Left lung (tissue), 10 donors: Measurements from ENCODE around the gene HNRNPM. TPM values are rescaled to one million over a fixed set of nuclear protein-coding genes. Genes with fewer than 3 reads are reported as not detected.
A peak's percentile ranks its signal among the peaks of the same experiment; 100 is the strongest.
"Not testable (repeated sequence)": the region's sequence is repeated elsewhere in the genome, so short reads cannot be mapped to it uniquely, and the experiment has no call there.

Source experiments
- ATAC-seq: fragments of 200-7000 bp; cut with Tn5 transposase; one replicate; pipeline ENCODE4 v1.9.1; 2020; ENCODE audit warnings: moderate library complexity
- DNase-seq, 4 donors: peaks; one replicate each; pipeline ENCODE4 v3.0.0-alpha.2; 2013 to 2020
- H3K27ac ChIP-seq, 2 donors: fragments of 200-600 bp; sonication (generic) in 1 of 2; one replicate each; pipeline versions ENCODE4 v1.5.0 to v1.8.0; 2020 to 2021
- H3K27me3 ChIP-seq, 2 donors: fragments of 200-600 bp; sonication (generic) in 1 of 2; one replicate each; pipeline versions ENCODE4 v1.5.0 to v1.8.0; 2020 to 2021
- H3K36me3 ChIP-seq, 2 donors: fragments of 200-600 bp; sonication (generic) in 1 of 2; one replicate each; pipeline versions ENCODE4 v1.5.0 to v1.8.0; 2020 to 2021
- H3K4me1 ChIP-seq, 2 donors: fragments of 200-600 bp; one replicate each; pipeline ENCODE4 v1.8.0; 2021
- H3K4me3 ChIP-seq, 2 donors: fragments of 200-600 bp; sonication (generic) in 1 of 2; one replicate each; pipeline versions ENCODE4 v1.5.0 to v1.8.0; 2020 to 2021; ENCODE audit warnings: mild to moderate bottlenecking in 1 of 2
- H3K9me3 ChIP-seq, 2 donors: fragments of 200-600 bp; sonication (generic) in 1 of 2; one replicate each; pipeline versions ENCODE4 v1.5.0 to v1.8.0; 2020 to 2021
- intact Hi-C, 2 donors: fragments of 100-400 bp; cut with DNase I; formaldehyde crosslinking; loops; one replicate each; pipeline versions ENCODE4 v1.11.2 to v1.14.2; 2022
- polyA plus RNA-seq, 6 donors: library from polyadenylated mRNA; unstranded; fragments of 120-200 nt; gene quantifications; one replicate each; pipeline ENCODE4 v1.2.1, GENCODE V29; 2013; ENCODE audit not compliant: insufficient read length in 6 of 6
- total RNA-seq, 2 donors: library from RNA; stranded (reverse); fragmentation: NEBNext Ultra II Directional; extraction: Animal tissue kit (Norgen Biotek cat#: 25700); gene quantifications; one replicate each; pipeline ENCODE4 v1.2.1, GENCODE V29; 2021
- TF ChIP-seq, protein P1 (sequence below), 2 donors: fragments of 200-600 bp; sonication (generic) in 1 of 2; IDR thresholded peaks; one replicate each; pipeline versions ENCODE4 v1.5.0 to v1.8.0; 2021; ENCODE audit warnings: antibody characterized with exemption in 2 of 2
- donor health status: DM: no; HTN: yes; CAD: no.
- donor health status: DM: no; HTN: no; CAD: no.

Gene HNRNPM
- total and polyA plus RNA-seq, 8 donors, result 121 to 382 (median 335) TPM

DNA sequence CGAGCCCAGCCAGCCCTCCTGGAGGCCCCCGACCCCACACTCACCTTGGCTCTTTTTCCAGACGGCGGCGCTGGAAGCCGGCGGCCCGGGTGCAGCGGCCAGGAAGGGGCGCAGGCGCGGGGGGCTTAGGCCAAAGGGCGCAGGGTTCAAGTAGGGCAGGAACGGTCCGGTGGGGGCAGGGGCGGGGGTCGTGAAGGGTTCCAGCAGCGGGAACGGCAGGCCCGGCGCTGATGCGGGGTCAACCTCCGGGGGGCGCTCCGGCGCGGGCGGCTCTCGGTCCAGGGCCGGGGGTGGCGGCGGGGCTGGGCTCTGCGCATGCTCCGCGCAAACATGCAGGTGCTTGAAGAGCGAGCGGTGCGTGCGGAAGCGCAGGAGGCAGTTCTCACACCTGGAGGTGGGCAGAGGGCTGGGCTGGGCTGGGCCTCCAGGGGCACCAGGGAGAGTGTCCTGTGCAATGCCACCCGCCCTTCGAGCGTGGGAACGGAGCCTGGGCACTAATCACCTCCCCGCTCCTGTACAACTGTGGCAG, 66.9 kb downstream of the HNRNPM start:
- TF ChIP-seq, protein P1, sequence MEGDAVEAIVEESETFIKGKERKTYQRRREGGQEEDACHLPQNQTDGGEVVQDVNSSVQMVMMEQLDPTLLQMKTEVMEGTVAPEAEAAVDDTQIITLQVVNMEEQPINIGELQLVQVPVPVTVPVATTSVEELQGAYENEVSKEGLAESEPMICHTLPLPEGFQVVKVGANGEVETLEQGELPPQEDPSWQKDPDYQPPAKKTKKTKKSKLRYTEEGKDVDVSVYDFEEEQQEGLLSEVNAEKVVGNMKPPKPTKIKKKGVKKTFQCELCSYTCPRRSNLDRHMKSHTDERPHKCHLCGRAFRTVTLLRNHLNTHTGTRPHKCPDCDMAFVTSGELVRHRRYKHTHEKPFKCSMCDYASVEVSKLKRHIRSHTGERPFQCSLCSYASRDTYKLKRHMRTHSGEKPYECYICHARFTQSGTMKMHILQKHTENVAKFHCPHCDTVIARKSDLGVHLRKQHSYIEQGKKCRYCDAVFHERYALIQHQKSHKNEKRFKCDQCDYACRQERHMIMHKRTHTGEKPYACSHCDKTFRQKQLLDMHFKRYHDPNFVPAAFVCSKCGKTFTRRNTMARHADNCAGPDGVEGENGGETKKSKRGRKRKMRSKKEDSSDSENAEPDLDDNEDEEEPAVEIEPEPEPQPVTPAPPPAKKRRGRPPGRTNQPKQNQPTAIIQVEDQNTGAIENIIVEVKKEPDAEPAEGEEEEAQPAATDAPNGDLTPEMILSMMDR (IDR thresholded peaks at IDR 0.05), result no peak
- Histone ChIP-seq H3K27me3 (no peaks in the 10 kb centered on the region), H3K4me1 (peaks cover 8 to 47% of the 10 kb centered on the region in 2 donors), H3K36me3 (peaks cover 0 to 14% of the 10 kb centered on the region in 2 donors), H3K27ac (no peak overlapping the region), H3K4me3 (no peak overlapping the region), H3K9me3 (no peaks in the 10 kb centered on the region)
- intact Hi-C loops, result no loop called here
- peak in 1 of 4 donors; percentile 58 for DNase-seq
- ATAC-seq, result peak; percentile 7

DNA sequence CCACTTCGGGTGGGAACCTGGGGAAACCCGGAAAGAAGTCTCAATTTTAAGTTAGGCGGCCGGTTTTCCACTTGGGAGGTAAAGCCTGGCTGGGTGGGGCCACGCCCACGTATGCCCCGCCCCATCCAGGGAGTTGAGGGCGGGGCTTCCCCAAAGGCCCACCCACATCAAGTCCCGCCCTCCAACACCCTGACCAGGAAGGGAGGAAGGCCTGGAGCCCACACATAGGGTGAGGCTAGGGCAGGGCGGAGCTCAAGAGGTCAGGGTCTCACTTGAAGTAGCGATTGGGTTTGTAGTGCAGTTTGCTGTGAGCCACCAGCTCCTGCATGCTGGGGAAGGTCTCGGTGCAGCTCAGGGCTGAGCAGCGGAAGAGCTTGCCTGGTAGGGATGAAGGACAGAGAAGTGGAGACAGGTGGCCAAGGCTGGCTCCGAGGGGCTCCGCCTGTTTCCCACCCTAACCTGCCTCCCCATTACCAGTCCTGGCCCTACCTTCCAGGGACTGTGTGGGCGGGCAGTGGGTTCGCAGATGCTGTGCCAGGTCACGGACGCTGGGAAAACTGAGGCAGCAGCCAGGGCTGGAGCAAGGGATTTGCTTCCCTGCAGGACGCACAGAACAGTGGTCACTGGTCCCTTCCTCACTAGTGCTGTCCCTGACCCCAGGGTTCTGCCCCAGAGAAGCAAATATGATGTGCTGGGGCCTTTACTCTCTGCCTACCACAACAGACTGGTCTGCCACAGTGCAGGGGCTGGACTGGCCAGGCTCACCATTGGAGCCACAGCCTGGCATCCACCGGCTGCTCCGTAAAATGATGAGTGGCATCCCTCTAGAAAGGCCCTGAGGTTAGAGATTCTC, 67.6 kb downstream of the HNRNPM start:
- Histone ChIP-seq H3K27ac (peak overlapping the region in 1 of 2 donors; percentile 99), H3K4me1 (peaks cover 8 to 51% of the 10 kb centered on the region in 2 donors), H3K27me3 (no peaks in the 10 kb centered on the region), H3K9me3 (no peaks in the 10 kb centered on the region), H3K4me3 (no peak overlapping the region), H3K36me3 (peaks cover 0 to 14% of the 10 kb centered on the region in 2 donors)
- no peak for DNase-seq
- intact Hi-C loops, result no loop called here
- peak; percentile 28 for ATAC-seq
- TF ChIP-seq, protein P1 (IDR thresholded peaks at IDR 0.05), result no peak

DNA sequence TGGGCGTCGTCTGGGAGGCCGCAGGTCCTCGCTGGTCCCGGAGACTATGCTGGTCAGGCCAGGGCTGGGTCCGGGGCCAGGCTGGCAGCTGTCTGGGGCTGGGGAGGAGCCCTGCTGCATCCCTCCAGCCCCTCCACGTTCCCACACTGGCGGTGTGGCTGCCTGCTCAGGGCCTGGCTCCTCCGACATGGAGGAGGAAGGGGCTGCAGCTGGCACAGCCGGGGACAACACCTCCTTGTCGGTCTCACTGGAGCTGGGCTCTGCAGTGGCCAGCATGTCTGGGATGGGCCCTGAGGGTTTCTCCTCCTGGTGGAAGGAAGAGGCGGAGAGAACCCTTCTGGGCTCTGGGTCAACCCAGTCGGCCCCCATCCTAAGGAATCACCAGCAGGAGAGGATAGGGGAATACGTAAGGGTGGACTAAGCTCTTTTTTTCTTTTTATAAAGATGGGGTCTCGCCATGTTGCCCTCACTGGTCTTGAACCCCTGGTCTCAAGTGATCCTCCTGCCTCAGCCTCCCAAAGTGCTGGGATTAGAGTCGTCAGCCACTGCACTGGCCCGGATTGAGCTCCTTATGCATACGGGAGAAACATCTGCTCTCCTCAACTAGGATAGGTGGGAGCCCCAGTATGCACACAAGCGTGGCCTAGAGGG, 68.4 kb downstream of the HNRNPM start:
- no peak for ATAC-seq
- DNase-seq, result no peak

DNA sequence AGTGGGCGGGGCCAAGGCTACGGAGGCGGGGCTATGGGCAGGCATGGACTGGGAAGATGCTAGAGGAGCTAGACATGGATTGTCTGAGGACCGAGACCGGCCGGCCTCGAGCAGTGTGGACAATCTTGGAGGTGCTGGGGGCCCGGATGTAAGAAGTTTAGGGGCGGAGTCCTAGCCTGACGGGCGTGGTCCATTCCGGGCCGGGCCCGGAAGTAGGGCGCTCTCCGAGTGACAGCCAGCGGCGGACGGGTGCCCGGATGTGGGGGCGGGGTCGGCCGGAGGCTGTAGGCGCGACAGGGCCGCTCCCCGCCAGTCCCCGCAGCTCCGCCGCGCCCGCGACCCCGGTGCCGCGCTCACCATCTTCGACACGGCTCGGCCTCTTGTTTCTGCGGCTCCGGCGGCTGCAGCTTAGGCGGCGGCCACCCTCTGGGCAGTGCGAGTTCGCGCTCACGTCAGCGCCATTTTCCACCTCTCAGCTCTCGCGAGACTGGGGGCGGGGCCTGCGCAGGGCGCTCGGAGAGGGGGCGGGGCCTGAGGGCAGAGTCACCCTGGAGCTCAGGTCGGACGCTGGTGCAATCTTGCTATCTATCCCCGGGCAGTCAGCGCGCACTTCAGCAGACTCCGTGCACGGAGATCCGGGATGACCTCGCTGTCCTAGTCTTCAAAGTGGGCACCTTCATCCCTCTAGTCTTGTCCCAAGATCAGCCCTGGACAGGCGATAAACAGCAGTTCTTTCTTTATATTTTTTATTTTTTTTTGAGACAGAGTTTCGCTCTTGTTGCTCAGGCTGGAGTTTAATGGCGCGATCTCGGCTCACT, 69.1 kb downstream of the HNRNPM start, which contains the start of gene ZNF414:
Gene ZNF414 (minus strand): TSS at position 481 of the 818 bp plus-strand sequence. CDS start 121 bp downstream, at position 360.
- peaks cover 8 to 67% of the 10 kb centered on the region in 2 donors for H3K4me1 ChIP-seq
- TF ChIP-seq, protein P1 (IDR thresholded peaks at IDR 0.05), result no peak
- peaks cover 0 to 14% of the 10 kb centered on the region in 2 donors for H3K36me3 ChIP-seq
- peak within 1 kb of the TSS; percentile 56 to 66 for H3K4me3 ChIP-seq
- peak; percentile 95 to 97 (median 96) for DNase-seq
- H3K27me3 ChIP-seq, result no peaks in the 10 kb centered on the region
- intact Hi-C loops, result no loop called here
- ATAC-seq, result peak; percentile 92
- H3K27ac ChIP-seq, result peak within 1 kb of the TSS; percentile 97 to 99
- no peaks in the 10 kb centered on the region for H3K9me3 ChIP-seq

More for the DNA sequence above, 68.4 kb downstream of the HNRNPM start:
- intact Hi-C loops, result no loop called here
- peak overlapping the region; percentile 56 to 66 for H3K4me3 ChIP-seq
- no peaks in the 10 kb centered on the region for H3K27me3 ChIP-seq
- H3K36me3 ChIP-seq, result peaks cover 0 to 14% of the 10 kb centered on the region in 2 donors
- peak overlapping the region; percentile 97 to 99 for H3K27ac ChIP-seq
- peaks cover 8 to 59% of the 10 kb centered on the region in 2 donors for H3K4me1 ChIP-seq
- TF ChIP-seq, protein P1 (IDR thresholded peaks at IDR 0.05), result no peak
- H3K9me3 ChIP-seq, result no peaks in the 10 kb centered on the region

DNA sequence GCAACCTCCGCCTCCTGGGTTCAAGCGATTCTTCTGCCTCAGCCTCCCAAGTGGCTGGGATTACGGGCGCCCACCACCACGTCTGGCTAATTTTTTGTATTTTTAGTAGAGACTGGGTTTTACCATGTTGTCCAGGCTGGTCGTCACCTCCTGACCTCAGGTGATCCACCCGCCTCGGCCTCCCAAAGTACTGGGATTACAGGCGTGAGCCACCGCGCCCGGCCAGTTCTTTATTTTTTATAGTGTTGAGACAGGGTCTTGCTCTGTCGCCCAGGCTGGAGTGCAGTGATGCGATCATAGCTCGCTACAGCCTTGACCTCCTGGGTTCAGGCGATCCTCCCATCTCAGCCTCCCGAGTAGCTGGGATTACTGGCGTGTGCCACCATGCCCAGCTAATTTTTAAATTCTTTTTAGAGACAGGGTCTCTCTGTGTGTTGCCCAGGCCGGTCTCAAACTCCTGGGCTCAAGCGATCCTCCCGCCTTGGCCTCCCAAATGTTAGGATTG, 69.8 kb downstream of the HNRNPM start:
- DNase-seq, ATAC-seq, H3K9me3 ChIP-seq, intact Hi-C loops, H3K27me3 ChIP-seq: not testable (repeated sequence)
- peak overlapping the region; percentile 97 to 99 for H3K27ac ChIP-seq
- peaks cover 8 to 73% of the 10 kb centered on the region in 2 donors for H3K4me1 ChIP-seq
- peak overlapping the region; percentile 56 to 66 for H3K4me3 ChIP-seq
- peaks cover 0 to 14% of the 10 kb centered on the region in 2 donors for H3K36me3 ChIP-seq
